SHP77 treated with DMSO at 0.1 percent for 48 hours (cell line): Measurements from ENCODE around the gene ARSG.

Experiments
- DNase-seq: peaks from one replicate; lab custom pipeline; 2025; lab: John Stamatoyannopoulos, UW

The ARSG gene

DNA sequence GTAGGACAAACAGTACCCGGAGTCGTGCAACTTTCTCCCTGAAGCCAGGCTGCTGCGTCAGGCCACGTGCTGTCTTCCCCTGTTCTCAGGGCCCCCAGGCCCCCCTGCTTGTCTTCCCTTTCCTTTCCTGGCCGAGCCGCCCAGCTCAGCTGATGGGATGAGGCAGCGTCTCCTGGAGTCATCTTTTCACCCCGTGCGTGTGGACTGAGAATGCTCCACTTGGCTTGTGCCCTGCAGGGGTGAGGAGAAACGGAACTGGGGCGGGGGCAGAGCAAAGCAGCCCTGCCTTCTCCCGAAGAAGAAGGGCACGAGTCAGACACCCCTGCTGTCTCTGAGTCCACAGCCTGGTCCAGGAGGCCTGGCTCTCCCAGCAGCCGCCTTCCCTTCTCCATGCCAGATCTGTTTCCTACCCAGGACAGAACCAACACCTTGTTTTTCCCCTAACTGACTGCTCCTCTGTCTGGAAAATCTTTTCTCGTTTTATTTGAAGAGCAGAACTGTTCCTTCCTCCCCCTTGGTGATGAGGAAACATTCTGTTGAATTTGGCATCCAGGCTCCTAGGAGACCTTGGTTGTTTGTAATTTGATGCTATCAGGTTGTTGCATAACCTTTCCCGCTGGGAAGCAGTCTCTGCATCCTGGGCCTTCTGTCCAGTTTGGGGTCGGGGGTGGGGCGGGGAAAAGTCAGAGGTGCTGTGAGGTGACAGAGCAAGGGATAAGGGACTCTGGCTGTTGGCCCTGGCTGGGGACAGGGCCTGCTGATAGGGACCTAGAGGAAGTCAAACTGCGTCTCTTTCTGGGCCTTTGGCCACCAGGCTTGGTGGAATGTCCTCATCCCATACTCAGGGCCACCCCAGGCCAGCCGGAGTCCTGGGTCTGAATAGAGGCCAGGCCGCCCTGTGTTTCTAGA is 87.2 kb downstream of the ARSG start:
- DNase-seq = no peak

GRCh38 chr17:68379177-68379510 is 87.8 kb downstream of the ARSG start:
- no peak for DNase-seq

GRCh38 chr17:68379692-68380677 is 88.7 kb downstream of the ARSG start:
- DNase-seq = no peak

DNA sequence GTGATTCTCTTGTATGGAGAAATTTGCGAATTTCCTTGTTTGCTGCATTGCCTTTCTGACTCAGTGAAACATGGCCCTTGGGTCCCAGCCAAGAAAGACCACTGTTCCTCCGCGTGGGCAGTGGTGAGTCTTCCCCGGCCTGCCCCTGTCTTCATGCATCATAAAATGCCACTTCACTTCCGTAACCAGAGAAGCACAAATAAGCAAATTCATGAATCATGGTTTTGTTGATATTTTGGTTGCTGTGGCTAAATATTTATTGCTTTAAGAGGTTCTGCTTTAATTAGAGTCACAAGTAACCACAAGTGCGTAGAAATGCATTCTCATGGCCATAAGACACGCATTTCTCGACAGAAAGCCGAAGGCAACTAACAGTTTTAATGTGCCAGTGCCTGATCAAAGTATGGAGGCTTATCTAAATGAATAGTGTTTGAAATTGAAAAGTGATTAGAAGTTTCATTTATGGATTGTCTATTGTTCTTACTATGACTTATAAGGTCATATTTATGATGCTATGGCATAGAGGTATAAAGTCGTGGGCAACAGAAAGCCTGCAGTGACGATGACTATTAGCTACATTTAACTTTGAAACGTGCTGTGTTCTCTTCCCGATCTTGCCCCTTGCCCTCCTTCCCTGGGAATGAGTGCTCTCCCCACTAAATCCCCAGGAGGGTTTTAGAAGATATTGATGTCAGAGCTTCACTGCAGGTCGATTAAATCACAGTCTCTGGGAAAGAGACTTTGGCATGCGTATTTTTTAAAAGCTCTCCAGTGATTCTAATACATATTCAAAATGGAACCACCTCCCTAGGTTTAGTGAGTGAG is 90.0 kb downstream of the ARSG start:
- DNase-seq = no peak

GRCh38 chr17:68382582-68383085 is 91.3 kb downstream of the ARSG start:
- DNase-seq = no peak

- DNase-seq = no peak
These were observed 91.8 kb downstream of the ARSG start for GRCh38 chr17:68383120-68383442.

GRCh38 chr17:68383443-68384321 is 92.4 kb downstream of the ARSG start:
- no peak for DNase-seq

DNA sequence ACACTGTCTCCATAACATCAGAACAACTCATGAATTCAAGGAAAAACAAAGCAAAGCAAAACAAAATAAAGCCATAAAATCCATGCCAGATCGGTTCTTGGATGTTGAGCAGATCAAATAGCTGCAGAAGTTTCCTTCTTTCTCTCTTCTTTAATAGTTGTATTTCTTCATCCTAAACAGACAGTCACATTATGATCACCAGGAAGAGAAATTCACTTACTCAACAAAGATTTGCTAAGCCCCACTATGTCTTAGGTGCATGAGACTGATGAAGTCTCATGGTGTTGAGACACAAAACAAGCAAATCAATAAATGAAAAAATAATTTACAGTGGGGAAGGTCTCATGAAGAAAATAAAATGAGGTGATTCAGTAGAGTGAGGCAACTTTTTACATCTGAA is 93.2 kb downstream of the ARSG start:
- no peak for DNase-seq

DNA sequence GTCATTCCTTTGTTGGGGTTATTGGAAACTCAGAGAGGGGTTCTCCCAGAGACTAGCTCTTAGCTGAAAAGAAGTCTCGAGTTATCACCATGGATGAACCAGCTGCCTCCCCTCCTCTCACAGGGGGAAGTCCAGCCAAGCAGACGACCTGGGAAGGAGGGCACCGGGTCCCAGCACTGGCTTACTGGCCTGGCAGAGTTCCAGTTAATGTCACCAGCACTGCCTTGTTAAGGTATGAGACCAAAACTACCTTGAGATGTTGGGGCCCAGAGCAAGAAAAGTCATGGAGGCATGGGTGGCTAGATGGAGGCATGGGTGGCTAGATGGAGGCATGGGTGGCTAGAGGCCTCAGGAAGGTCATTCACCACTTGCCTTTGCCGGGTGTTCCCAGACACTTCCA is 93.6 kb downstream of the ARSG start:
- DNase-seq = no peak

- DNase-seq = no peak
These were observed 94.4 kb downstream of the ARSG start for GRCh38 chr17:68385490-68386215.

GRCh38 chr17:68387435-68388218 is 96.3 kb downstream of the ARSG start:
- DNase-seq = no peak

DNA sequence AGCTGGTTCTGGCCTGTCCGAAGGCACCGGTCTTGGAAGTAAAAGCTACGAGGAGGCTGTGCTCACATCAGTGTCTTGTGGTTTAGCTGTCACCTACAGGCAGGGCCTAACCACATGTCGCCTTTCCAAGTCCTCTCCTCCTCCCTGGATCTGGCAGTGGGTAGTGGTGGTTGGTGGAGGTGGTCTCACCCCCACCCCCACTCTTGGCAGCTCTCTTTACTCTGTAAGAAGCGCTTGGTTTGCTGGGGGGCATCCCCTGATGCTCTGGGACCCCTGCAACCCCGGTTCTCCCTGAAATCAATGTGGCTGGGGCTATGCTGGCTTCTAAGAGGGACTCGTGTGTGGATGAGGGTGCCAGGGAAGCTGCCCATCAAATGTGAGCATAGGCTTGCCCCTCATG is 97.7 kb downstream of the ARSG start:
- no peak for DNase-seq

- DNase-seq = no peak
These were observed 99.7 kb downstream of the ARSG start for GRCh38 chr17:68390888-68391545.

- no peak for DNase-seq
These were observed 100.4 kb downstream of the ARSG start for GRCh38 chr17:68391561-68392268.

DNA sequence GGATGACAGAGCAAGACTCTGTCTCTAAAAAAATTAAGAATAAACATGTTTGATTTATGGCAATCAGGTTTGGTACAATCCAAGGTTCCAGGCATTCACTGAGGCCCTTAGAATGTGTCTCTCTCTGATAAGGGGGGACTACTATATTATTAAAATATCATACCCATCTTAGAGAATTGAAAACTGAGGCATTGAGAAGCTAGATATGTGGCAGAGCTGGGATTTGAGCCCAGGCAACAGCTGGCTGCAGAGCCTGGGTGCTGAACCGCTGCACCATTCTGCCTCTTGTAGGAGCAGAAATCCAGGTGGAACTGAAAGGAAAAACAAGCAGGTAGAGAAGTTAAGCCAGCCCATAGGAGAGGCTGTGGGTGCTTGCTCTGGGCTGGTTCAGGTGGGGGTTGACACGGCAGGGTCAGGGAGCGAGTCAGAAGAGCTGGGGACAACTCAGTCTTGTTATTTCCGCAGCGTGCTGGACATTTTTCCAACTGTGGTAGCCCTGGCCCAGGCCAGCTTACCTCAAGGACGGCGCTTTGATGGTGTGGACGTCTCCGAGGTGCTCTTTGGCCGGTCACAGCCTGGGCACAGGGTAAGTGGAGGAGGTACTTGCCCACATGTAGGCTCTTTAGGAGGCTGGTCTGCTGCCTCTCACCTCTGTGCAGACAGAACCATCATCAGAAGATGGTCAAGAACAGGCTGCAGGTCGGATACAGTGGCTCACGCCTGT is 103.5 kb downstream of the ARSG start:
- no peak for DNase-seq

- no peak for DNase-seq
These were observed 105.2 kb downstream of the ARSG start for GRCh38 chr17:68396226-68397107.

- DNase-seq = no peak
These were observed 105.8 kb downstream of the ARSG start for GRCh38 chr17:68397108-68397536.
